ENCODE measurements around the gene SCFD2.
"Not testable (repeated sequence)": the region's sequence is repeated elsewhere in the genome, so short reads cannot be mapped to it uniquely, and the experiment has no call there.

SCFD2 gene

DNA sequence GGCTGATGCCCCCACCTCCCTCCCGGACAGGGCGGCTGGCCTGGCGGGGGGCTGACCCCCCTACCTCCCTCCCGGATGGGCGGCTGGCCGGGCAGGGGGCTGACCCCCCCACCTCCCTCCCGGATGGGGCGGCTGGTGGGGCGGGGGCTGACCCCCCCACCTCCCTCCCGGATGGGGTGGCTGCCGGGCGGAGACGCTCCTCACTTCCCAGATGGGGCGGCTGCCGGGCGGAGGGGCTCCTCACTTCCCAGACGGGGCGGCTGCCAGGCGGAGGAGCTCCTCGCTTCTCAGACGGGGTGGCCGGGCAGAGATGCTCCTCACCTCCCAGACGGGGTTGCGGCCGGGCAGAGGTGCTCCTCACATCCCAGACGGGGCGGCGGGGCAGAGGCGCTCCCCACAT is 127.5 kb downstream of the SCFD2 start:
- not testable (repeated sequence) for DNase-seq (ENCODE audit: low spot score)

DNA sequence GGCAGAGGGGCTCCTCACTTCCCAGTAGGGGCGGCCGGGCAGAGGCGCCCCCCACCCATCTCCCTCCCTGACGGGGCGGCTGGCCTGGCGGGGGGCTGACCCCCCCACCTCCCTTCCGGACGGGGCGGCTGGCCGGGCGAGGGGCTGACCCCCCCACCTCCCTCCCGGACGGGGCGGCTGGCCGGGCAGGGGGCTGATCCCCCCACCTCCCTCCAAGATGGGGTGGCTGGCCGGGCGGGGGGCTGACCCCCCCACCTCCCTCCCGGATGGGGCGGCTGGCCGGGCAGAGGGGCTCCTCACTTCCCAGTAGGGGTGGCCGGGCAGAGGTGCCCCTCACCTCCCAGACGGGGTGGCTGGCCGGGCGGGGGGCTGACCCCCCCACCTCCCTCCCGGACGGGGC is 128.1 kb downstream of the SCFD2 start:
- DNase-seq (ENCODE audit: low spot score), result not testable (repeated sequence)

DNA sequence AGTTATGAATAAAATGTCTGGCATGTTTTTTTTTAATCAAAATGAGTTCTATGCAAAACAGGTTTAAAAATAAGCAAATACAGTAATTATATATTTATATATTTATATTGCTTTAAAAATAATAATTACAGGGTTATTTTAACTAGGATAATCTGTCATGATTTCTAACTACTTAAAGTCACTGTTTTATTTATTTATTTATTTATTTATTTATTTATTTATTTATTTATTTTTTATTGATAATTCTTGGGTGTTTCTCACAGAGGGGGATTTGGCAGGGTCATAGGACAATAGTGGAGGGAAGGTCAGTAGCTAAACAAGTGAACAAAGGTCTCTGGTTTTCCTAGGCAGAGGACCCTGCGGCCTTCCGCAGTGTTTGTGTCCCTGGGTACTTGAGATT is 129.2 kb downstream of the SCFD2 start:
- not testable (repeated sequence) for DNase-seq (ENCODE audit: low spot score)

DNA sequence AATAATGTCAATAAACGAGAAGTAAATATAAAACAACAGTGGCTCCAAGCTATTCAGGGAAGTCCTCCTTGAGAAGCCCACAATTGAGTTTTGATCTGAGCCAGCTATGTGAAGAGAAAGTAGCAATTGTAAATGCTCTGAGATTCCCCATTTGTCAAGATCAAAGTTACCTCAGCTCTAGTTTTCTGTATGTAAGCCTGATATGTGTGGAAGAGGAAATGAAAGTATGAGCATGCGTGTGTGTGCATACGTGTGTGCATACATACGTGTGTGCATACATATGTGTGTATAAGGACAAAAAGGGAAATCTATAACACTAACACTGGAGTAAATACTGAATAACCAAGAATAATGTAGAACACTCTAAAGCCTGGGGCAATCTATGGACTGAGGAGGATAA is 130.3 kb downstream of the SCFD2 start:
- DNase-seq (ENCODE audit: low spot score), result no peak

DNA sequence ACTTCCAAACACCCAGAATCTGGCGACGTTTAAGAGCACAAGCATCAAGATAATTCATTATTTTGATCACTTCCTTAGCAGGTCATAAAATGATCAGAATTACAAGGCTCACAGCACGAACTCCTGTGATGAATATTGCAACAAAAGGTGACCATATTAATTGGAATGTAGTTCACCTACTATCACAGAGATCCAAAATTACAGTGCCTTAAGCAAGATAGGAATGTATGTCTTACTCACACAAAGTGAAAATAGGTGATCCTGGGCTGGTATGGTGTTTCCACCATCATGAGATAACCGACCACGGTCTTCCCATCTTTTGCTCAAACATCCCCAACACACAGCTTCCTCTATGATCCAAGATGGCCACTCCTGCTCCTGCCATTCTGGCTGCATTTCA is 131.2 kb downstream of the SCFD2 start:
- no peak for DNase-seq (ENCODE audit: low spot score)

DNA sequence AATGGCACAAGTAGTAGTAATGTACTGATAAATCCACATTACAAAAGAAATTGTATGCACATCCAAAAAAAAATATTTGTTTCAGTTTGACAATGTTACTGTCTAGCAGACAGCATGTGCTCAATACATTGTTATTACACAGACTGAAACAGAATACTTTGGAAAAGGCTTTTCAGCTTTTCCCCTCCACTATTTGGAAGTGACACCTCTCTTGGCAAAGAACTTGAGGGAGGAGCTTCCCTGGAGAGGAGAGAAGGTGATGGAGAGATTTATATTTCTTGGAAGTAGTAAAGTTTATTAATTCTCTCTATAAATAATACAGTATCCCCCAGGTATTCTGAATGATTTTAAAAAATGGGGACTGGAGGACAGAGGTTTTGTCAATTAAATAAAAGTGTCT is 131.8 kb downstream of the SCFD2 start:
- DNase-seq (ENCODE audit: low spot score), result no peak

DNA sequence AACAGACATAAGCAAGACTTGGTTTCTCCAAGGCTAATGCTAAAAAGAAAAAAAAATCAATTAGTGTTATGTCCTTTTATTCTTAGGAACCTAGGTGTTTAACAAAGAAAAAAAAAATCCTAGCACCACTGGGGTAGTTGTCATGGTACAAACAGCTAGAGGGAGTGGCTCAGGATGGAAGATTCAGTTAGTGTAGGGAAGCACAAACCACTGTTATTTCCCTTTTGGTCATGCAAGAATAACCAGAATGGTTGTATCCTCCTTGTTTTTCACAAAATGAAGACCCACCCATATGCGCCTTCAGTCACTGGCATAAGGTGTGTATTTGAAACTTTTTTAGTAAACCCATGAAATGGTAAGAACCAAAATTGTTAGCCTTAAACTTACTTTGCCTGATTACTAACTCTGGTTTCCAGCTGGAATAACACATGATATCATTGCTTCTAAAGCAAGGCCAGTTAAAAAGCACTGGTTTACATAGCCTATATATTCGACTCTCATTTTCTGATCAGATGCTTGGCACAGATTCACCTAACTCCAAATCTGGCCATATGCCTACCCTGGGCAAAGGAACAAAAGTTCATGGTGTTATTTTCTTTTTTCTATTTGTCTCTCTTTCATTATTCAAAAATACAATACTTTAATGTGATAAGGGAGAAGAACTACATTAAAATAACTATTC is 132.6 kb downstream of the SCFD2 start:
- DNase-seq (ENCODE audit: low spot score), result no peak

DNA sequence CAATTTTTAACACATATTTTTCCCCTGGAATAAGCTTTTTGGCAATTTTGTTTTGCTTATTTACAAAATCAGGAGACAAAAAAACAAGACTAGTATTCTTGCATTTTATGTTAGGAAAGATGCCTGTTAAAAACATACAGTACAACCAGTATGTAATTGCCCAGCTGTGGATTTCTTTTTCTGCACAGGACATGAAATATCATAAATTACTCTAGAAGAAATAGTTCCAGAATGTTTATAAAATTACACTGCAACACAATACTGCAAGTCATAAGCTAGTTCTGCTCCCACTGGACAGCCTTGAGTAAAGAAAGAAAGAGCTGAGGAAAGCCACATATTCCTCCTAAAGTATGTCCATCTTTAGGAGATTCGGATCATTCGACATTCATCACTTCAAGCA is 133.5 kb downstream of the SCFD2 start:
- DNase-seq (ENCODE audit: low spot score), result no peak

DNA sequence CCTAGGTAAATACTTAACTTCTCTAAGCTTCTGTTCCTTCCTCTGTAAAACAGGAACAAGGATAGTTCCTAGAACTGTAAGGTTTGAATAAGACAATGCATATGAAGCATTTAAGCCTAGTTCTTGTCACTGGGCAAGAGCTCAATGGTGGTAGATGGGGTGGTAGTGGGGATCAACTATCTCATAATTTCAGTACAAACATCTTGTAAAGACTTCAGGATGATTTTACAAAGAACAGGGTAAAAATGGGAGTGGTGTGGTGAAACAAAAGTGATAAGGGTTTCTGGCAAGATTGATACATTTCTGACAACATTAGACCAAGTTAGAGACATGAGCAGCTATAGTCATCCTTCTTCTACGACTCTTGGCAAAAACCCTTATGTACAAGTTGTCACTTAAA is 137.8 kb downstream of the SCFD2 start:
- DNase-seq (ENCODE audit: low spot score), result no peak

DNA sequence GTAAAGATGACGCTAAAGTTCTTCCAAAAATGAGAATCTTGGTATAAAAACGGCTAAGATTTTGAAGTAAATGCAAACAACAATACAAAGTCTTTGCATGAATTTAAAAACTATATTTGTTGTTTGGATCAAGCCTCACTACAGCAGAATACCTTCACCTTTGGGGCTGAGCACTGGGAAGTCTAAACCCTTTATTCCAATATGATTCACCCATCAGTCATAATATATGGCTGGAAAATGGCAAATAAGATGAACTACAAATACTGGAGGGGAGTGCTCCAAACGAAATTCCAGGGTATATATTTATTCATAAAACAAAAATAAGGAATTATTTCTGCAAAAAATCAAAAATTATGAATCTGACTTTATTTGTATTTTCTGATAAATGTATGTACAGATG is 138.4 kb downstream of the SCFD2 start:
- no peak for DNase-seq (ENCODE audit: low spot score)

DNA sequence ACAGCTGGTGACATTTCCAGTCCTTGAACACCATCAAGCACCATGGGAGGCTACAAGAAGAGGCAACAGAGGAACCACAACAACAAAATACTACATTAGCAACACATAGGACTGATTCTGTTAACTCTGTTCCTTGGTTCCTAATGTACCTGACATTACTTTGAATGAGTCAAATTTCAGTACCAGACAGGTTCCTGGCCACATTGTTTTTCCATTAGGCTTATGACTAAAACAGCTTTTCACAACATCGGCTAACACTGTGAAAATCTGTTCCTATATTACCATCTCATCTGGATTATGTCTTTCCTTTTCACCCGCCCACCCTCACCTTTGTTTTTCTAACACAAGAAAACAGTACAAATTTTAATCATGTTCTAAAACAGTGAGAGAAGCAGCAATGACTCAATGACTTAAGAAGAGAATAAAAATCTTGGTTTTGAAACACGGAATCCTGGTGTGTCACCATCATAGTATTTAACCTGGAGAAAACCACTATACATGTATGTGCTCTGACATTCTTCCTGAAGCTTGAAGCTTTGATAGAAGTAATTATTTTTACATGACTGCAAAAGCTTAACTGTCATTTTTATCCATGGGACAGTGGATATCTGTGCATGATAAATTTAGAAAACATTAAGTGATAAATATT is 143.9 kb downstream of the SCFD2 start:
- no peak for DNase-seq (ENCODE audit: low spot score)

DNA sequence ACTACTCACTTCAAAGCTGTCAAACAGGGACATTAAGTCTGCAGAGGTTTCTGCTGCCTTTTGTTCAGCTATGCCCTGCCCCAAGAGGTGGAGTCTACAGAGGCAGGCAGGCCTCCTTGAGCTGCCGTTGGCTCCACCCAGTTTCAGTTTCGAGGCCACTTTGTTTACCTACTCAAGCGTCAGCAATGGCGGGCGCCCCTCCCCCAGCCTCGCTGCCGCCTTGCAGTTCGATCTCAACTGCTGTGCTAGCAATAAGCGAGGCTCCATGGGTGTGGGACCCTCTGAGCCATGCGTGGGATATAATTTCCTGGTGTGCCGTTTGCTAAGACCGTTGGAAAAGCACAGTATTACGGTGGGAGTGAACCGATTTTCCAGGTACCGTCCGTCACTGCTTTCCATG is 146.7 kb downstream of the SCFD2 start:
- not testable (repeated sequence) for DNase-seq (ENCODE audit: low spot score)

DNA sequence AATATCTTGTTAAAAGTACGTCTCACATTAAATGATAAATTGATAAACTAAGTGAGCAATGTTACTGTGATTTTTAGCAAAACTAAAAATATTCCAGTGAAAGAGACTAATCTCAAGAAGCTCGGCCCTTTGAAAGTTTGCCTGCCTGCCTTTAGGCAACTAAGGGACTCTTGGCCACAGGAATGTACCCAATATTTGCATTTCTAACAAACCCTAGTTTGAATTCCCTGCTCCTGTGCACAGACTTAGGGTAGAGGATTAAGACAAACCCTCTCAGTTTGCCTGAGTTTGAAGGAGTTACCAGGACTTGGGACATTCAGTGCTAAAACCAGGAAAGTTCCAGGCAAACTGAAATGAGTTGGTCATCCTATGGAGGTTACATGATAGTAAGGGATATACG is 157.1 kb downstream of the SCFD2 start:
- DNase-seq (ENCODE audit: low spot score), result no peak

DNA sequence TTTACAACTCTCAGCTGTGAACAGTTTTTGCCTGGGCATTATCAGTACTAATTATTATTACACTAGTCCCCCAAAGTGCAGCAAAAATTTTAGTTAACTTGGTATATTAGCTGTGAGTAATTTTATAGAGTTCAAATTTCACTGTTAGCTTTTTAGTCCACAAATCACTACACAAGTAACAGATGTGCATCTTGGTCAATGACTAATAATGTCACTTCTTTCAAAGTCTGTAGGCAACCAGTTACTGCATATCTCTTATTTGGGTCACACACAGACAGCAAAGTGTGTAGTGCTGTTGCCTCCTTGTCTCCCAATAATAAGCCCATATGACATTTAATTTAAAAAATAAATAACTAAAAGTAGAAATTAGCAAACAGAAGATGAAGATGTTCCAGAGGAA is 159.9 kb downstream of the SCFD2 start:
- DNase-seq (ENCODE audit: low spot score), result no peak

DNA sequence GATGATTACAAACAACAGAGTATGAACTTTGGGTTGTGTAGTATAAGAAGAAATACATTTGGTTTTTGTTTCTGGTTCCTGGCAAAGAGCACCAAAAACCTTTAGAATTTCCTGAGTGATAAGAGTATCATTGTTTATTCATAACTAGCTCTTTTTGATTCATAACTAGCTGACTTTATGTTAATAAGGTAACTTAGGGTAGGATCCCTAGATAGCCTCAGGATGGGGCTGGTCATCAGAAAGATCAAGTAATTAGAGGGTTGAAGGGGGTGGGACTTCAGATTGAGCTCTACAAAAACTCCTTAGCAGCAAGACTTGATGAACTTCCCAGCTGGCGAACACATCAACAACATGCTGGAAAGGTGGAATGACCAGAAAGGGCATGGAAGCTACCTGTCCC is 166.5 kb downstream of the SCFD2 start:
- no peak for DNase-seq (ENCODE audit: low spot score)

DNA sequence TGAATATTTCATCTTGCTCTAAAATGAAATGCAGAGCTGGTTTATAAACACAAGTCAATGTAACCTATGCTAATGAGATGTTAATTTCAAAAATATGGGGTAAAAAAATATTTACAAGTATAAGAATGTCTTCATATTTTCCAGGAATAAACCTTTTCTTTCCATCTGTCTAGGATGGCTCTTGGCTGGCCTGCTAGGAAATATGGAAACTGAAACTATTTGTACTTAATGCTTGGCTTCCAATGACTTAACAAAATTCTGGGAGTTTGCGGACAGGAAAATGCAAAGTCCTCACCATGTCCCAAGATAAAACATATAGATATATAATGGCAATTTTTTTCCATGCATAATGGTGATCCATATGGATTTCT is 168.1 kb downstream of the SCFD2 start:
- no peak for DNase-seq (ENCODE audit: low spot score)

DNA sequence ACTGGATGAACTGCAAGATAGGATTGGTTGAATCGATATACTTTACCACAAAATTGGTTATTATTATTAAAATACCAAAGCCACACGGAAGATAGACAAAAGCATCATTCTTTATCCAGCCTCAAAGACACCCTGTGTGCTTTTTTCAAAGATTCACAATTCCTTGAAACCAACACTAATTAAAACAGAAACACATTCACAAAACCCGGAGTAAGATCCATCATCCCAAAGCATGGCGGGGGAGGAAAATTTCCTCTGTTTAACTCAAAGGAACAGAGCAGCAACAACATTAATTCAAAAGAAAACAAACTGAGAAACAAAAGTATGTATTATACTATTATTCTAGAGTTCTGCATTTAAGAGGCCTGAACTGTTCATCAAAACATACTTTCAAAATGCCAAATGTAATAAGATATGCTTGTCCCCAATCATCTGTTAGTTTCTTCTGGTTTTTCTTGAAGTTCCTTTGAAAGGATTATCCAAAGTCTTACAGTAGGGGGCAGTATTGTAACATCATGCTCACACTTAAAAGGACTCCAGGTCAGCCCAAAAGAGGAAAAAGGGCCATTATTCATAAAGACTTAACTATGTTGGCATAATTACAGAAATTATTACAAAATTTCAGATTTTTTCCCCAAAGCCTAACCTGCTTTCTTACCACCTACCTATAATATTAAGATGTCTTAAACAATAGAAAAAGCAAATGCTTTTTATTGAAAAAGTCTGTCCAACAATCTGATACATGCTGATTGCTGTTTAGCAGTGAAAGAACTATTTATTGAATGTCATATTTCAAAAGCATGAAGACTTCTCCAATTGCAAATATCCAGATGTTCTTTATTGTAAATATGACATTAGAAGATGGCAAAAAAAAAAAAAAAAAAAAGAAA is 168.7 kb downstream of the SCFD2 start:
- peak; percentile 61 for DNase-seq (ENCODE audit: low spot score)

DNA sequence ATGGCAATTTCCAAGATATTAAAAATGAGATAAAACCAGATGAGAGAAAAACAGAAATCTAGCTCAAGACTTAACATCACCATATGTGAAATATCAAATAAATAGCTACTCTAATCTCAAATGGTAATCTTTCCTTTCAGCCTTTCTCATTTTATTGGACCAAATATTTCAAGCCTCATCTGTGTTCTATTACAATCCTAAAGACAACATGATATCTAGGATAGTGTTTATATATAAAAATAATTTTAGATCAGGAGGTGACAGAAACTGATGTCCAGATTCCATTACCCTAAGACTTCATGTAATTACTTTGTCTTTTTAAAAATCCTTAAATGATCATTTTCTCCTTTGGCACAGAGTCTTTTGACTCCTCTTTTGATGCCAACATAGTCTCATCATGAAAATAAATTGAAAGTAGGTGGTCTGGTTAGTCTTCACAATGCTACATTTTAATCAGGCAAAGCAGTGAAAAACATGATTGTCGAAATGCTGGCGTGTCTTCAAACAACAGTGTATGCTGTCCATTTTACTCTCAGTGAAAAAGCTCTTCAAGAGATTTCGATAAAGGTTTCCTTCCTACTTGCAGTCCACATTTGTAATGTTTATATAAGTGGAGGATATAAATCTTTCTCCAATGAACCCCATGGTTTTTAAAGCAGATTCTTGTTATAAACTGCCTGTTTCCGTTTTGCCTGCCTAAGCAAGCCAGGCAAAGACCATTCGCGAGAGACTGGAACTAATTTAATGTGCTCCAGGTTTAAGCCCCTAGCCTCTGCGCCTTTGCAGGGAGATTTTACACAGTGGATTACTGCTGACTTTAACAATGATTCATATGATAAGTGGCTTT is 169.8 kb downstream of the SCFD2 start:
- no peak for DNase-seq (ENCODE audit: low spot score)

DNA sequence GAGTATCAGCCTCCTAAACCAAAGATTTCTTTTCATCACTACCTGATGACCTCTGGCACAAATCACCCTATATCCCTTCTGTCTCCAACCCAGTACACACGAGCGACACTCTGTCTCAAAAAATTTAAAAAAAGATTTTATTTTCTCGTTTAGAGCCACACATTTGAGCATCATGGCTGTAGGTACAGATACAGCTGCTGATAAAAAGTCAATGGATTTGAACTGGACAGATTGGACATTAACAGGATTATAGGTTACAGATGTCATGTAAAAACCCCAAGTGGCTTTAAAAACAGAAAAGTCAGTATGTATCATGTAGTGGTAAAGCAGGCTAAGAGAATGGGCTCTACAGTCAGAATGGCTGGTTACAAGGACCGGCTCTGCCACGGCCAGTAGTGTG is 171.1 kb downstream of the SCFD2 start:
- DNase-seq (ENCODE audit: low spot score), result no peak

DNA sequence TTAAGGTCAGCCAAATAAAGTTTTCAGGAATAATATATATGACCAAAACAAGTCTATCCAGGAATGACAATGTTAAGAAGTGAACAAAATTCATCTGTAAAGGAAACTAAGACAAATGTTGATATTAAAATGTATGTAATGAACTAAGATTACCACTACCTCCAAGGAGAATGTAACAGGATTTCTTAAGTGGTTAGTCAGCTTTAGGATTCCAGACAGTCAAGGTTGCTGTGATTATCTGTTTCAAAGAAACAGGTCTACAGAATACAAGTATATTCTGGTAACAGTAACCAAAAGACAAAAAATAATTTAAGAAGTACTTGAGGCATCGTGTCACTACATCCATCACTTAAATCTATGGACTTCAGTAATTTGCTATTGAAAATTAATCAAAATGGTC is 172.8 kb downstream of the SCFD2 start:
- no peak for DNase-seq (ENCODE audit: low spot score)

DNA sequence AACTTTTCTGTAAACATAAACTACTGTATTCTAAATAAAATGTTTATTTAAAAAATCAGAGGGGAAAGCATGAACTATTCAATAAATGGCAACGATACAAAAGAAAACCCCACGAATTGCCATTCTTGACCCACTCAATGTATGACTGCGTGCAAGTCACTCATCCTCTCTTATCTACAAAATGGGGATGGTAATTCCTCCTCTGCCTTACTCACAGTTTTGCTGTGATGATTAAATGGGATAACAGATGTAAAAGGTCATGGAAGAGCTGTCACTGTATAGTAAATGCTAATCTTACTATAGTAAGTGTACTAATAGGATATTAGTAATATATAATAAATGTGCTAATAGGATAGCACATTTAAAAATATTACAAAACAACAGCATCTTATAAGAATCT is 173.4 kb downstream of the SCFD2 start:
- no peak for DNase-seq (ENCODE audit: low spot score)

DNA sequence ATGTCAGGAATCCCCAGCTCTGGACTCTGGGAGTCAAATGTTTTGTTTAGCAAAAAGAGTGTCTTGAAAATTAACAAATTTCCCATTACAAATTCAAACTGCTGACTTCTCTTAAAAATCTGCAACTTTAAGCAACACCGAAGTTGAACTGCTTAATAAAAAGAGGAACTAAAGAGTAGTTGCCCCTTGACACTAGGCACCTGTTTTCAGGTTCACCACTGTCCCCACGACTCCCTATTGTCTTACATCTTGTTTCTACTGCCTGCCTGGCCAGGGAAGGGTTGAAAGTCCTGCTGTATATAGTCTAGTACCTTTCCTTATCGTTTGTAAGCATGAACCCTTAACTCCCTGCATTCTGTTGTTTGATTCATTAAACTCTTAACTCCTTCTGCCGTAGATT is 173.9 kb downstream of the SCFD2 start:
- DNase-seq (ENCODE audit: low spot score), result no peak
